ENCODE results near the gene FBLN7. TPM values are rescaled to one million over a fixed set of nuclear protein-coding genes. Genes with fewer than 3 reads are reported as not detected.
"Not testable (repeated sequence)": the region's sequence is repeated elsewhere in the genome, so short reads cannot be mapped to it uniquely, and the experiment has no call there.

Gene FBLN7
- total RNA-seq, 3 donors from 2014 or later (not counting 1 experiment from before 2014, with no cell fraction given): 0.25 to 0.48 TPM; not detected in 1

DNA sequence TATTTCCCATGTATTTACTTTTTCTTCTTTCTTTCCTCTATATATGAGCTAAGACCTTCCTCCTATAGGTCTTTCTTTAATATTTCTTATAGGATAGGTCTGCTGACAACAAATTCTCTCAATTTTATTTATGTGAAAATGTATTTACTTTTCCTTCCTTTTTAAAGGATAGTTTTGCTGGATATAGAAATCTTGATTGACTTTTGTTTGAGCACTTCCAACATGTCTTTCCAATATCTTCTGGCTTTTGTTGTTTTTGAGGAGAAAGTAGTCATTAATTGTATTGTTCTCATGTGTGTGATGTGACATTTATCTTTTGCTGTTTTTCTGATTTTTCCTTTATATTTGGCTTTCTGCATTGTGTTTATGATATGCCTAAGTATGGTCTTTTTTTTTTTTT is 28.9 kb upstream of the FBLN7 start:
- TF ChIP-seq, protein P1, sequence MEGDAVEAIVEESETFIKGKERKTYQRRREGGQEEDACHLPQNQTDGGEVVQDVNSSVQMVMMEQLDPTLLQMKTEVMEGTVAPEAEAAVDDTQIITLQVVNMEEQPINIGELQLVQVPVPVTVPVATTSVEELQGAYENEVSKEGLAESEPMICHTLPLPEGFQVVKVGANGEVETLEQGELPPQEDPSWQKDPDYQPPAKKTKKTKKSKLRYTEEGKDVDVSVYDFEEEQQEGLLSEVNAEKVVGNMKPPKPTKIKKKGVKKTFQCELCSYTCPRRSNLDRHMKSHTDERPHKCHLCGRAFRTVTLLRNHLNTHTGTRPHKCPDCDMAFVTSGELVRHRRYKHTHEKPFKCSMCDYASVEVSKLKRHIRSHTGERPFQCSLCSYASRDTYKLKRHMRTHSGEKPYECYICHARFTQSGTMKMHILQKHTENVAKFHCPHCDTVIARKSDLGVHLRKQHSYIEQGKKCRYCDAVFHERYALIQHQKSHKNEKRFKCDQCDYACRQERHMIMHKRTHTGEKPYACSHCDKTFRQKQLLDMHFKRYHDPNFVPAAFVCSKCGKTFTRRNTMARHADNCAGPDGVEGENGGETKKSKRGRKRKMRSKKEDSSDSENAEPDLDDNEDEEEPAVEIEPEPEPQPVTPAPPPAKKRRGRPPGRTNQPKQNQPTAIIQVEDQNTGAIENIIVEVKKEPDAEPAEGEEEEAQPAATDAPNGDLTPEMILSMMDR (IDR thresholded peaks at IDR 0.05): no peak
- intact Hi-C loops (cut with micrococcal nuclease): no loop called here
- H3K4me3 ChIP-seq (ENCODE audit: low read length): no peak overlapping the region
- no peaks in the 10 kb centered on the region for H3K27me3 ChIP-seq (ENCODE audit: control insufficient read depth, insufficient read depth, low read length)
- no peak overlapping the region for H3K27ac ChIP-seq (ENCODE audit: low read length)
- Mint-ChIP-seq H3K27ac (no peak overlapping the region), H3K36me3 (peaks cover 59% of the 10 kb centered on the region), H3K27me3 (ENCODE audit: low read depth in 2 of 2) (no peaks in the 10 kb centered on the region), H3K4me1 (peaks cover 8 to 10% of the 10 kb centered on the region in 2 donors), H3K4me3 (no peak overlapping the region), H3K9me3 (peaks cover 2 to 9% of the 10 kb centered on the region in 2 donors)
- no peaks in the 10 kb centered on the region for H3K4me1 ChIP-seq (ENCODE audit: control insufficient read depth, insufficient read depth, low read length)
- DNase-seq: no peak
- peaks cover 54% of the 10 kb centered on the region for H3K36me3 ChIP-seq (ENCODE audit: control insufficient read depth, insufficient read depth, low read length)
- no peak for ATAC-seq
- no peaks in the 10 kb centered on the region for H3K9me3 ChIP-seq (ENCODE audit: control insufficient read depth, insufficient read depth, low read length)

DNA sequence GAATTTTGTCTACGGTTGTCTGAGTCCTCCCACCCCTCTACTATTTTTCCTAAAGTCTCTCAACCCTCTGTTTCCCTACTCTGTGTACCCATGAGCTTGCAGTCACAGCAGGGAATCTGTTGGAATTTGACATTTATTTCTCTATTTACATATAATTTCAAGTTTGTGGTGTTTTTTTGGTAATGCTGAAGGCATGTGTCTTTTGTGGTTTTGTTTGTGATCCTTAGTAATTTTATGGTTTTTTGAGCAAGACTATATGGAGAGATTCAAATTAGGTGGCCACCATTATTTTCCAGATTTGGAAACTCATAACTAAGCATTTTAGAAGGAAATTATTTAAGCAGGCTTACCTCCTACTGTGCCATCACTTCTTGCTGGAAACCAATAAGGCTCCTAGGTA is 27.2 kb upstream of the FBLN7 start:
- no peak for DNase-seq

DNA sequence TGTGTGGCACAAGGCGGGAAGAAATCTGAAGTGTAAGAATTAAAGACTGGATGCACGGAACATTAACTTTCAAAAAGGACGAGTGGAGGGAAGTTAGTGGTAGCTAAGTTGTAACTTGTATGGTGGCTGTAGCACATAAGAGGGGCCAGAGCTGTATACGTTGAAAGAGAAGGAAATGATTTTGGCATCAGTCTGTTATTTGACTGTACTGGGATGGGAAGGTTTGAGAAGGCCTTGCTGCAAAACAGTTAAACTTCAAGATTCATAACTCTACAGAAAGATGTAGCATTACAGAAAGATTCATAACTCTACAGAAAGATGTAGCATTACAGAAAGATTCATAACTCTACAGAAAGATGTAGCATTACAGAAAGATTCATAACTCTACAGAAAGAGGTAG is 24.8 kb upstream of the FBLN7 start:
- intact Hi-C loops (cut with micrococcal nuclease); H3K4me1 ChIP-seq (ENCODE audit: control insufficient read depth, insufficient read depth, low read length); H3K27ac ChIP-seq (ENCODE audit: low read length); DNase-seq; H3K4me3 Mint-ChIP-seq; H3K27me3 ChIP-seq (ENCODE audit: control insufficient read depth, insufficient read depth, low read length); H3K9me3 ChIP-seq (ENCODE audit: control insufficient read depth, insufficient read depth, low read length); H3K9me3 Mint-ChIP-seq; H3K4me3 ChIP-seq (ENCODE audit: low read length); H3K4me1 Mint-ChIP-seq; ATAC-seq; H3K27ac Mint-ChIP-seq; H3K27me3 Mint-ChIP-seq (ENCODE audit: low read depth in 2 of 2): not testable (repeated sequence)
- WGBS (ENCODE audit: insufficient coverage): 94% methylated on average over 4 of the region's 4 CpGs
- H3K36me3 ChIP-seq (ENCODE audit: control insufficient read depth, insufficient read depth, low read length): peaks cover 59% of the 10 kb centered on the region
- H3K36me3 Mint-ChIP-seq: peaks cover 54% of the 10 kb centered on the region

More for the DNA sequence above, 27.2 kb upstream of the FBLN7 start:
- Histone ChIP-seq H3K27ac (ENCODE audit: low read length) (no peak overlapping the region), H3K36me3 (ENCODE audit: control insufficient read depth, insufficient read depth, low read length) (peaks cover 51% of the 10 kb centered on the region), H3K4me1 (ENCODE audit: control insufficient read depth, insufficient read depth, low read length) (no peaks in the 10 kb centered on the region), H3K4me3 (ENCODE audit: low read length) (no peak overlapping the region), H3K27me3 (ENCODE audit: control insufficient read depth, insufficient read depth, low read length) (no peaks in the 10 kb centered on the region), H3K9me3 (ENCODE audit: control insufficient read depth, insufficient read depth, low read length) (no peaks in the 10 kb centered on the region)
- H3K36me3 Mint-ChIP-seq: peaks cover 59% of the 10 kb centered on the region
- TF ChIP-seq, protein P1 (IDR thresholded peaks at IDR 0.05): no peak
- H3K27me3 Mint-ChIP-seq (ENCODE audit: low read depth in 2 of 2): no peaks in the 10 kb centered on the region
- H3K4me1 Mint-ChIP-seq: peaks cover 8 to 10% of the 10 kb centered on the region in 2 donors
- peaks cover 2 to 9% of the 10 kb centered on the region in 2 donors for H3K9me3 Mint-ChIP-seq
- ATAC-seq: no peak
- no peak overlapping the region for H3K4me3 Mint-ChIP-seq
- intact Hi-C loops (cut with micrococcal nuclease): no loop called here
- WGBS (ENCODE audit: insufficient coverage): no CpG with 5 or more reads among the region's 1 CpG
- H3K27ac Mint-ChIP-seq: no peak overlapping the region

DNA sequence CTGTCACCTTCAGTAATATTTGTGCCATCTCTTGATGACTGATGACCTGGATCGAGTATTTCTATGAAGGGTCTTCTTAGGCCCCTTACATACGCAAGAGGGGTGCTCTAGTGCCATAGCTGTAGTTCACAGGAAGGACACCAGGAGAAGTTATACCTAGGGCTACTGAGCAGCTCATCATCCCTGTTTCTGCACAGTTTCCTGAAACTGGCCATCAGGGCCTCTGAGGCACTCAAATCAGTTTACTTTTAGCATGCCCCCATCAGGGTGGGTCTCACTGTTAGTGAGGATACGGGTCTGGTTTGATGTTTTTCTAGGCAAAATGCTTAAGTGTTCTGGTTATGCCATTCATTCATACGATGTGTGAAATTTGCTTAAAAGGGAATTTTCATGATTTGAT is 20.0 kb upstream of the FBLN7 start:
- Histone ChIP-seq H3K4me3 (ENCODE audit: low read length) (no peak overlapping the region), H3K27me3 (ENCODE audit: control insufficient read depth, insufficient read depth, low read length) (no peaks in the 10 kb centered on the region), H3K4me1 (ENCODE audit: control insufficient read depth, insufficient read depth, low read length) (no peaks in the 10 kb centered on the region), H3K27ac (ENCODE audit: low read length) (no peak overlapping the region), H3K9me3 (ENCODE audit: control insufficient read depth, insufficient read depth, low read length) (no peaks in the 10 kb centered on the region), H3K36me3 (ENCODE audit: control insufficient read depth, insufficient read depth, low read length) (peaks cover 33% of the 10 kb centered on the region)
- TF ChIP-seq, protein P1 (IDR thresholded peaks at IDR 0.05): no peak
- WGBS (ENCODE audit: insufficient coverage): 99% methylated on average over 4 of the region's 4 CpGs
- ATAC-seq: no peak
- intact Hi-C loops (cut with micrococcal nuclease): no loop called here
- peaks cover 10% of the 10 kb centered on the region for H3K36me3 Mint-ChIP-seq
- H3K27me3 Mint-ChIP-seq (ENCODE audit: low read depth in 2 of 2): no peaks in the 10 kb centered on the region
- no peaks in the 10 kb centered on the region for H3K9me3 Mint-ChIP-seq
- no peak for DNase-seq
- no peak overlapping the region for H3K4me3 Mint-ChIP-seq
- H3K27ac Mint-ChIP-seq: no peak overlapping the region
- no peaks in the 10 kb centered on the region for H3K4me1 Mint-ChIP-seq
